H9 (cell line): ENCODE measurements around the gene F8. TPM values are rescaled to one million over a fixed set of nuclear protein-coding genes. Genes with fewer than 3 reads are reported as not detected.

ENCODE experiments used
- DNase-seq: peaks from one replicate; pipeline ENCODE4 v3.0.0-alpha.2; 2017
- H2AFZ ChIP-seq: one replicate; pipeline ENCODE4 v1.6.1; 2013; ENCODE audit warnings: mild to moderate bottlenecking, low read length, control low read depth, moderate library complexity
- H2AK5ac ChIP-seq: 2 replicates; pipeline ENCODE4 v1.6.1; 2013; ENCODE audit warnings: low read length, control low read depth, mixed read lengths; ENCODE audit not compliant: insufficient read length
- H2BK120ac ChIP-seq: one replicate; pipeline ENCODE4 v1.6.1; 2013; ENCODE audit warnings: low read depth, mild to moderate bottlenecking, low read length, control low read depth, inconsistent platforms; ENCODE audit not compliant: poor library complexity, severe bottlenecking
- H2BK12ac ChIP-seq: 2 replicates; pipeline ENCODE4 v1.6.1; 2013; ENCODE audit warnings: low read length, control low read depth, mixed read lengths, low read depth; ENCODE audit not compliant: insufficient read length
- H2BK15ac ChIP-seq: 2 replicates; pipeline ENCODE4 v1.6.1; 2013; ENCODE audit warnings: low read depth, low read length, control low read depth
- H2BK20ac ChIP-seq: one replicate; pipeline ENCODE4 v1.6.1; 2013; ENCODE audit warnings: low read depth, mild to moderate bottlenecking, low read length, control low read depth, inconsistent platforms; ENCODE audit not compliant: poor library complexity, severe bottlenecking
- H2BK5ac ChIP-seq: 2 replicates; pipeline ENCODE4 v1.6.1; 2013; ENCODE audit warnings: low read length, control low read depth, mixed read lengths; ENCODE audit not compliant: insufficient read length
- H3K14ac ChIP-seq: 2 replicates; pipeline ENCODE4 v1.6.1; 2013; ENCODE audit warnings: low read length, control low read depth; ENCODE audit not compliant: insufficient read depth
- H3K18ac ChIP-seq: 2 replicates; pipeline ENCODE4 v1.6.1; 2013; ENCODE audit warnings: low read depth, mild to moderate bottlenecking, mixed read lengths, low read length, control low read depth; ENCODE audit not compliant: insufficient read length
- H3K23ac ChIP-seq: 2 replicates; pipeline ENCODE4 v1.6.1; 2013; ENCODE audit warnings: low read length, control low read depth, mixed read lengths, low read depth; ENCODE audit not compliant: insufficient read length
- H3K23me2 ChIP-seq: 2 replicates; pipeline ENCODE4 v1.6.1; 2013; ENCODE audit warnings: low read depth, mild to moderate bottlenecking, mixed read lengths, low read length, control low read depth; ENCODE audit not compliant: insufficient read length, poor library complexity, severe bottlenecking
- H3K27ac ChIP-seq: 2 replicates; pipeline ENCODE4 v1.5.1; 2013; ENCODE audit warnings: low read length, control low read depth, mixed read lengths, low read depth; ENCODE audit not compliant: insufficient read length
- H3K27me3 ChIP-seq: 2 replicates; pipeline ENCODE4 v1.6.1; 2013; ENCODE audit warnings: low read length, control low read depth, inconsistent platforms; ENCODE audit not compliant: insufficient read depth
- H3K4ac ChIP-seq: 2 replicates; pipeline ENCODE4 v1.6.1; 2013; ENCODE audit warnings: low read depth, mild to moderate bottlenecking, control low read depth, inconsistent platforms, low read length, moderate library complexity
- H3K4me1 ChIP-seq: 2 replicates; pipeline ENCODE4 v1.6.1; 2013; ENCODE audit warnings: low read length, control low read depth, inconsistent platforms; ENCODE audit not compliant: insufficient read depth
- H3K4me2 ChIP-seq: 2 replicates; pipeline ENCODE4 v1.6.1; 2013; ENCODE audit warnings: low read length, control low read depth, mixed read lengths; ENCODE audit not compliant: insufficient read length, insufficient read depth
- H3K56ac ChIP-seq: 2 replicates; pipeline ENCODE4 v1.6.1; 2013; ENCODE audit warnings: low read depth, mild to moderate bottlenecking, mixed read lengths, low read length, control low read depth; ENCODE audit not compliant: insufficient read length
- H3K79me1 ChIP-seq: 2 replicates; pipeline ENCODE4 v1.6.1; 2013; ENCODE audit warnings: low read depth, mild to moderate bottlenecking, moderate library complexity, low read length, control low read depth, inconsistent platforms; ENCODE audit not compliant: insufficient read depth, poor library complexity, severe bottlenecking
- H3K79me2 ChIP-seq: 2 replicates; pipeline ENCODE4 v1.6.1; 2013; ENCODE audit warnings: low read length, control low read depth, inconsistent platforms; ENCODE audit not compliant: insufficient read depth
- H3K9ac ChIP-seq: 2 replicates; pipeline ENCODE4 v1.6.1; 2013; ENCODE audit warnings: low read length, control low read depth, mixed read lengths; ENCODE audit not compliant: insufficient read length; ENCODE audit errors: extremely low read depth
- H3K9me3 ChIP-seq: one replicate; pipeline ENCODE4 v1.6.1; 2013; ENCODE audit warnings: low read depth, low read length, inconsistent platforms; ENCODE audit not compliant: control insufficient read depth
- H3T11ph ChIP-seq: one replicate; pipeline ENCODE4 v1.6.1; 2013; ENCODE audit warnings: mild to moderate bottlenecking, low read length, control low read depth, inconsistent platforms
- H4K20me1 ChIP-seq: one replicate; pipeline ENCODE4 v1.6.1; 2013; ENCODE audit not compliant: control insufficient read depth, insufficient read length, insufficient read depth
- H4K5ac ChIP-seq: 2 replicates; pipeline ENCODE4 v1.6.1; 2013; ENCODE audit warnings: low read depth, mild to moderate bottlenecking, mixed read lengths, low read length, control low read depth; ENCODE audit not compliant: insufficient read length
- H4K8ac ChIP-seq: replicated peaks from 2 replicates; pipeline ENCODE4 v1.6.1; 2013; ENCODE audit warnings: low read length, control low read depth, mixed read lengths, low read depth; ENCODE audit not compliant: insufficient read length
- H4K91ac ChIP-seq: 2 replicates; pipeline ENCODE4 v1.6.1; 2013; ENCODE audit warnings: low read depth, mild to moderate bottlenecking, moderate library complexity, mixed read lengths, low read length, control low read depth; ENCODE audit not compliant: insufficient read length
- H3K27ac Mint-ChIP-seq, 3 experiments: 2 replicates in 2 of 3; 3 replicates in 1 of 3; pipeline ENCODE4 v1.8.0; 2020 to 2021; ENCODE audit warnings: mixed read lengths in 3 of 3, mild to moderate bottlenecking in 1 of 3, moderate library complexity in 1 of 3
- H3K27me3 Mint-ChIP-seq: 2 replicates; pipeline ENCODE4 v1.8.0; 2021; ENCODE audit warnings: low read depth, mild to moderate bottlenecking, moderate library complexity, mixed read lengths
- H3K36me3 Mint-ChIP-seq, 3 experiments: 2 replicates in 2 of 3; 3 replicates in 1 of 3; pipeline ENCODE4 v1.8.0; 2020 to 2021; ENCODE audit warnings: low read depth in 3 of 3, mixed read lengths in 3 of 3; ENCODE audit not compliant: insufficient read depth in 1 of 3
- H3K4me1 Mint-ChIP-seq, 2 experiments: 2 replicates each; pipeline ENCODE4 v1.8.0; 2020; ENCODE audit warnings: mixed read lengths in 2 of 2
- H3K4me3 Mint-ChIP-seq, 2 experiments: 2 replicates in 1 of 2; 3 replicates in 1 of 2; pipeline ENCODE4 v1.8.0; 2020 to 2021; ENCODE audit warnings: mild to moderate bottlenecking in 2 of 2, mixed read lengths in 2 of 2, moderate library complexity in 1 of 2
- H3K9me3 Mint-ChIP-seq, 2 experiments: 2 replicates in 1 of 2; 3 replicates in 1 of 2; pipeline ENCODE4 v1.8.0; 2020; ENCODE audit warnings: mild to moderate bottlenecking in 2 of 2, mixed read lengths in 2 of 2, moderate library complexity in 1 of 2
- CTCF ChIP-seq: fragments of 200-600 bp; sonication (generic); conservative IDR thresholded peaks from 3 replicates; pipeline ENCODE4 v1.8.0; 2021; ENCODE audit warnings: antibody characterized with exemption, mild to moderate bottlenecking
- WGBS: extraction: QIAGEN DNeasy Blood & Tissue Kit; methylation state at CpG from one replicate; pipeline ENCODE4 v1.1.7; 2013; ENCODE audit warnings: missing lambda C conversion rate, low lambda C conversion rate, mixed read lengths; ENCODE audit not compliant: insufficient read length; ENCODE audit errors: extremely low coverage; 5-methylcytosine and 5-hydroxymethylcytosine counted together
- total RNA-seq: library from RNA; stranded (reverse); gene quantifications from 2 replicates; pipeline ENCODE4 v1.2.1, GENCODE V29; 2021

Gene F8
- total RNA-seq, 1 experiment from 2014 or later = 3.1 TPM

- DNase-seq = no peak
- Histone ChIP-seq H2BK15ac (no peak overlapping the region), H4K5ac (no peak overlapping the region), H3K18ac (no peak overlapping the region), H4K8ac (no peak overlapping the region), H3K4me1 (no peaks in the 10 kb centered on the region), H3K23ac (no peak overlapping the region), H2BK5ac (no peak overlapping the region), H3K79me2 (no peaks in the 10 kb centered on the region), H3K4ac (no peak overlapping the region), H2BK20ac (no peak overlapping the region), H3K27me3 (no peaks in the 10 kb centered on the region), H4K20me1 (no peaks in the 10 kb centered on the region), H2BK12ac (no peak overlapping the region), H3K4me2 (no peak overlapping the region), H2BK120ac (no peak overlapping the region), H2AK5ac (no peak overlapping the region), H3K27ac (no peak overlapping the region), H3K23me2 (no peaks in the 10 kb centered on the region), H3K56ac (no peak overlapping the region), H3K79me1 (no peaks in the 10 kb centered on the region), H3T11ph (no peak overlapping the region), H3K9me3 (peaks cover 55% of the 10 kb centered on the region), H3K9ac (no peak overlapping the region), H3K14ac (no peak overlapping the region), H4K91ac (no peak overlapping the region), H2AFZ (no peak overlapping the region)
- no peak overlapping the region for H3K27ac Mint-ChIP-seq
- peaks cover 0 to 7% (median 0%) of the 10 kb centered on the region in 3 experiments; a peak in 4 of 7 replicates for H3K36me3 Mint-ChIP-seq
- H3K9me3 Mint-ChIP-seq = peaks cover 64 to 65% of the 10 kb centered on the region in 2 experiments
- TF ChIP-seq CTCF = no peak
- H3K27me3 Mint-ChIP-seq = no peaks in the 10 kb centered on the region
- peaks cover 5 to 9% of the 10 kb centered on the region in 2 experiments for H3K4me1 Mint-ChIP-seq
- no peak overlapping the region for H3K4me3 Mint-ChIP-seq
- WGBS = no CpG with 5 or more reads among the region's 4 CpGs
These were observed 20.6 kb downstream of the F8 start for GRCh38 chrX:155001873-155002272.
